GM20000 (cell line): Measurements from ENCODE around the gene PARP15.

Source experiments
- DNase-seq: peaks from one replicate; pipeline ENCODE4 v3.0.0; 2012; ENCODE audit warnings: low spot score
- CTCF ChIP-seq: IDR thresholded peaks from 2 replicates; pipeline ENCODE4 v1.5.1; 2012; ENCODE audit warnings: mild to moderate bottlenecking, control low read depth; ENCODE audit errors: extremely low read depth, missing control alignments

The PARP15 gene

DNA sequence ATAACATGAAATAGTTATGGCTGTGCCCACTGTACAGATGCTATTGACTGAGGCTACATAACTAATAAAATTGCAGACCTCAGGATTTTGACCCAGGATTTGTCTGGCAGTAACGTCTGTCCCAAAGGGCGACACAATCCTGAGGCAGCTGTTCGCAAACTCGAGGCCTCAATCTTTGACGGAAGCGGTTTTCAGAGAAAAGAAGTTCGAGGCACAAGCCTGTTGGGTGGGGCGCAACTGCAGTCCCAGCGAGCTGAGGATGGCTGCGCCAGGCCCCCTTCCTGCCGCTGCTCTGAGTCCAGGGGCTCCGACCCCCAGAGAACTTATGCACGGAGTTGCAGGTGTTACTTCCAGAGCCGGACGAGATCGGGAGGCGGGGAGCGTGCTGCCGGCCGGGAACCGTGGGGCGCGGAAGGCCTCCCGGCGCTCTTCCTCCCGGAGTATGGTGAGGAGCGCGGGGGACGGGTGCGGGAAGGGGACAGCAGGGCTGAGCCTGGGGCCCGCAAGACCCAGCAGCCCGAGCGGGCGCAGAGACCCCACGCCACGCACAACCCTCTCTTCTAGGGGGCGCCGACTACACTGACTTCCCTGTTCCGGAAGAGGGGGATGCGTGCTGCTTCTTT is at the start of gene PARP15:
Gene PARP15 (plus strand): TSS at position 242 of the 623 bp plus-strand sequence. CDS start 18 bp downstream, at position 260.
- TF ChIP-seq CTCF, result peak; percentile 2
- peak; percentile 53 for DNase-seq

DNA sequence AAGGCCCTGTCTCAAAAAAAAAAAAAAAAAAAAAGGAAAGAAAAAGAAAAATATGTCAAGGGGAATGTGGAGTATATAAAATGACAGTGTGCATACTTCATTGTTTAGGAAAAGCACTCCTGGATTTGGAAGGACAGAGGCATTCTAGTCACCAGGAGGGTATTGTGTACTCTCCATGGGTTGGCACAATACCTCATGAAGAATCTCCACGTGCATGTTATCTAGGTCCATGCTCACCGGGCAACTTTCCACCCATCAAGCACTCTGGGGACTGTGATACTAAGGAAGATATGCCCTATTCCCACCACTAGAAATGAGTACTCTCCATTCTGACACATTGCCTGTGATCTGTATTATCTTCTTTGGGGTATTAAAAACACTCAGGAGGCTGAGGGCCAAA is 47.3 kb upstream of the PARP15 start:
- TF ChIP-seq CTCF, result no peak
- DNase-seq, result no peak

- DNase-seq, result no peak
- TF ChIP-seq CTCF, result no peak
Observed at GRCh38 chr3:122533480-122533879, 44.0 kb upstream of the PARP15 start.

- DNase-seq, result peak; percentile 77
- no peak for TF ChIP-seq CTCF
Observed at GRCh38 chr3:122533931-122534334, 43.5 kb upstream of the PARP15 start.

DNA sequence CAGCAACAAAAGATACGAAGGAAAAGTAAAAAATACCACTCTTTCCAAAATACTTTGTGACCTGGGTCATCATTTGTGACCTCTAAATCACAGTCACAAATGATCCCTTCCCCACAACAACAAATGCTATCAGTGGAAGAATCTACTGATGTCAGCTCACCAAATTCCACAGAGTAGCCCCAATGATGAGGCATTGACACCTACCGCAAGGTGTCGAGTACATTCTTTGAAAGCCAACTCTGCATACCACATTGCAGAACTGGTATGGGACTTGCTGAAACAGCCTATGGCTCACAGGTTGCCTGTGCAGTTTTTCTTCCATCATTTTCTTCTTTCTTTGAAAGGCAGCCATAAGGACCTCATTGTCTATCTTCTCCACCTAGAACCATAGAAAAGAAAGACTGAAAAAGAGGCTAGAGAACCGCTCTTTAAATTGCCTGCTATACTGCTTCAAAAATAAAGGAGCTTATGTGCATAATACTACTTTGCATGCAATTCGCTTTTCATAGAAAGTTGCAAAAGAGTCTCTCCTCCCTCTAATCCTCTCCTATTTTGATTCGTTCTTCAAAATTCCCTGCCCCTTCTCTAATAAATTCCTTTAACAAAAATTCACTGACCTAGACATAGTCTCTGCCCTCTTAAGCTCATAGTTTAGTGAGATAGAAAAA is 41.4 kb upstream of the PARP15 start:
- no peak for DNase-seq
- TF ChIP-seq CTCF, result no peak

- no peak for TF ChIP-seq CTCF
- DNase-seq, result no peak
Observed at GRCh38 chr3:122536632-122537001, 40.8 kb upstream of the PARP15 start.

- DNase-seq, result no peak
- no peak for TF ChIP-seq CTCF
Observed at GRCh38 chr3:122538956-122539490, 38.4 kb upstream of the PARP15 start.
